Astrocyte (in vitro differentiated cells and primary cell): ENCODE measurements around the gene RBL2.
"Not testable (repeated sequence)": the region's sequence is repeated elsewhere in the genome, so short reads cannot be mapped to it uniquely, and the experiment has no call there.

Experiments
- CTCF ChIP-seq: IDR thresholded peaks from 2 replicates; pipeline ENCODE4 v1.5.1; 2011; ENCODE audit warnings: low read depth, mild to moderate bottlenecking, inconsistent platforms, low read length, moderate library complexity; ENCODE audit not compliant: insufficient read depth
- EZH2 ChIP-seq: IDR thresholded peaks from 2 replicates; pipeline ENCODE4 v1.6.1; 2012; ENCODE audit warnings: mild to moderate bottlenecking, low read length, inconsistent platforms; ENCODE audit not compliant: insufficient read depth

GRCh38 chr16:53539346-53539745 is 105.1 kb downstream of the RBL2 start:
- not testable (repeated sequence) for TF ChIP-seq EZH2, CTCF
